Muscle layer of duodenum (tissue), 2 donors: ENCODE results near the gene ZBTB17.
"Not testable (repeated sequence)": the region's sequence is repeated elsewhere in the genome, so short reads cannot be mapped to it uniquely, and the experiment has no call there.

Experiments
- H3K27ac ChIP-seq: one replicate; pipeline ENCODE4 v1.7.0; 2013; ENCODE audit warnings: mild to moderate bottlenecking, low read length
- H3K27me3 ChIP-seq: one replicate; pipeline ENCODE4 v1.7.0; 2013; ENCODE audit warnings: low read depth, mild to moderate bottlenecking, control low read depth, low read length
- H3K36me3 ChIP-seq, 2 donors: one replicate each; pipeline ENCODE4 v1.7.0; 2013; ENCODE audit warnings: low read length in 2 of 2, control low read depth in 1 of 2, mild to moderate bottlenecking in 1 of 2; ENCODE audit not compliant: insufficient read depth in 2 of 2, control insufficient read depth in 1 of 2
- H3K4me1 ChIP-seq, 2 donors: one replicate each; pipeline ENCODE4 v1.7.0; 2013; ENCODE audit warnings: low read length in 2 of 2, mild to moderate bottlenecking in 2 of 2, control low read depth in 1 of 2, moderate library complexity in 1 of 2; ENCODE audit not compliant: insufficient read depth in 2 of 2, control insufficient read depth in 1 of 2
- H3K4me3 ChIP-seq, 2 donors: one replicate each; pipeline ENCODE4 v1.7.0; 2013; ENCODE audit warnings: low read length in 2 of 2, low read depth in 1 of 2, mild to moderate bottlenecking in 1 of 2
- H3K9me3 ChIP-seq, 2 donors: one replicate each; pipeline ENCODE4 v1.7.0; 2013; ENCODE audit warnings: low read length in 2 of 2, control low read depth in 1 of 2, mild to moderate bottlenecking in 1 of 2; ENCODE audit not compliant: control insufficient read depth in 1 of 2
- donor health status: healthy.

Gene ZBTB17

DNA sequence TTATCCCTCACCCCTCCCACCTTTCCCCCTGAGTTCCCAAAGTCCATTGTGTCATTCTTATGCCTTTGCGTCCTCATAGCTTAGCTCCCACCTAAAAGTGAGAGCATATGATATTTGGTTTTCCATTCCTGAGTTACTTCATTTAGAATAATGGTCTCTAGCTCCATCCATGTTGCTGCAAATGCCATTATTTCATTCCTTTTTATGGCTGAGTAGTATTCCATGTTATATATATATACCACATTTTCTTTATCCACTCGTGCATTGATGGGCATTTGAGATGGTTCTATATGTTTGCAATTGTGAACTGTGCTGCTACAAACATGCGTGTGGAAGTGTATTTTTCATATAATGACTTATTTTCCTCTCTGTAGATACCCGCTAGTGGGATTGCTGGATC is 2.0 kb upstream of the ZBTB17 start:
- not testable (repeated sequence) for H3K27me3 ChIP-seq, H3K27ac ChIP-seq, H3K9me3 ChIP-seq, H3K36me3 ChIP-seq, H3K4me3 ChIP-seq
- H3K4me1 ChIP-seq, result peaks cover 5 to 17% of the 10 kb centered on the region in 2 donors

DNA sequence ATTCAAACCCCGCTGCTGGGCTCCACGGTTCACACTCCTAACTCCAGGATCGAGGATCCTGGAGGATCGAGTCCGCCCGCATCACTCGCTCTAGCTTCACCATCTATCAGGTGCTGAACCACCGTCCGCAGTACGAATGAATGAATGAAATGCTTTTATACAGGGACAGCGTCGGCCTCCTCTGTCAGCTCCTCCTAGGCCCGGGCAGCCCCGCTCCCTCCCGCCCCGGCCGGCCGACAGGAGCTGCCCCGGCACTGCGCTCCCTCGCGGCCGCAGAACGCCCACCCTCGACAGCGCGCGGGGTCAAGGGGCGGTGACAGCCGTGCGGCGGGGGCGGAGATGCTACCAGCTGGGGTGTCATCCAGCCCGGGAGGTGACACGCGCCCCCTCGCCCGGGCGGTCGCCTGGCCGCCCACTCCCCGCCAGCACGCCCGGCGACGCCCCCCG is 520 bp downstream of the ZBTB17 start:
- peaks cover 12 to 16% of the 10 kb centered on the region in 2 donors for H3K36me3 ChIP-seq
- no peaks in the 10 kb centered on the region for H3K27me3 ChIP-seq
- no peaks in the 10 kb centered on the region for H3K9me3 ChIP-seq
- H3K4me1 ChIP-seq, result peaks cover 5 to 17% of the 10 kb centered on the region in 2 donors
- peak overlapping the region; percentile 14 for H3K27ac ChIP-seq
- H3K4me3 ChIP-seq, result peak overlapping the region; percentile 78 to 87

DNA sequence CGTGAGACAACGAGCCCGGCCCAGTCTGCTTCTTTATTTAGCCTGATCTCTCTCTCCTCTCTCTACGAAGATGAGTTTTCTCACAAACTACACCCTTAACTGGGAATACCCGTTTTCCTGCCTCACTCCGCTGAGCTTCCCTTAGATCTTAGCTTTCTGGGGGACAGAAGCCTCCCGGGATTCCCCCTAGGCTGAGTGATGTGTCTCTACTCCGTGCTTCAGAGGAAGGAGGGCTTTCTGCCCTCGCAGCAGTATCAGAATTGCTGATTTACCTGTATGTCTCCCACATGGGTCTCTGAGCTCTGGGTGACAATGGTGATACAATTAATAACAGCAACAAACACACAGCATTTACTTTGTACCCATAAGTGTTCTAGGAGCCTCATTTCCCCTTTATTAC is 1.0 kb downstream of the ZBTB17 start:
- Histone ChIP-seq H3K4me3 (peak overlapping the region; percentile 78 to 87), H3K27ac (peak overlapping the region; percentile 14), H3K36me3 (peaks cover 13 to 20% of the 10 kb centered on the region in 2 donors), H3K9me3 (no peaks in the 10 kb centered on the region), H3K4me1 (peaks cover 5 to 17% of the 10 kb centered on the region in 2 donors), H3K27me3 (no peaks in the 10 kb centered on the region)

DNA sequence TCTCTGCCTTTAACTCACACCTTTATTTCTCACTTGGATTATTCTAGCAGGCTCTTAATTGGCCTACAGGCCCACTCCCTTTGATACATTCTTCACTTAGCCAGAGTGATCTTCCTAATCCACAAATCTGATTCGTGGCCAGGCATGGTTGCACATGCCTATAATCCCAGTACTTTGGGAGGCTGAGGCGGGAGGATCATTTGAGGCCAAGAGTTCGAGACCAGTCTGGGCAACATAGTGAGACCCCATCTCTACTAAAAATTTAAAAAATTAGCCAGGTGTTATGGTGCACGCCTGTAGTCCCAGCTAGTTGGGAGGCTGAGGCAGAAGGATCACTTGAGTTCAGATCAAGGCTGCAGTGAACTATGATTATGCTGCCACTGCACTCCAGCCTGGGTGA is 2.1 kb downstream of the ZBTB17 start:
- Histone ChIP-seq H3K36me3 (peaks cover 17 to 28% of the 10 kb centered on the region in 2 donors), H3K4me3 (no peak overlapping the region), H3K4me1 (peaks cover 5 to 17% of the 10 kb centered on the region in 2 donors), H3K27me3 (no peaks in the 10 kb centered on the region), H3K27ac (no peak overlapping the region), H3K9me3 (no peaks in the 10 kb centered on the region)

DNA sequence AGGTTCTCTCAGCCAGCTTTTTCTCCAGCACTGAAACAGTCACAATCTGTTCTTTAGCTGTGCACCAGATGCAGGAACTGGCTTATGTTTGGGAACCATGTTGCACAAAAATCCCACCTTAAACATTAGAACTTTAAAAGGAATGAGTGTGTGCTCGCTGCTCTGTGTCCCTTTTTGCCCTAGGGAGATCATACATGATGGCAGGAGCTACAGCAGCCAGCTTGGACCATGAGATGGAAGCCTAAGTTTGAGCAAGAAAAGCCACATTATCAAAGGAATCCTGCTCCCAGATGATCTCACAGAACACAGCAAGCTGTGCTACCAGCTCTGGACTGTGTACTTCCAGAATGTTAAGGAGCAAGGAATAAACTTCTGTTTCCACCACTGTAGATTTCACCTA is 3.5 kb downstream of the ZBTB17 start:
- H3K4me3 ChIP-seq, result no peak overlapping the region
- peaks cover 20 to 32% of the 10 kb centered on the region in 2 donors for H3K36me3 ChIP-seq
- peaks cover 5 to 17% of the 10 kb centered on the region in 2 donors for H3K4me1 ChIP-seq
- no peaks in the 10 kb centered on the region for H3K9me3 ChIP-seq
- no peak overlapping the region for H3K27ac ChIP-seq
- H3K27me3 ChIP-seq, result no peaks in the 10 kb centered on the region

DNA sequence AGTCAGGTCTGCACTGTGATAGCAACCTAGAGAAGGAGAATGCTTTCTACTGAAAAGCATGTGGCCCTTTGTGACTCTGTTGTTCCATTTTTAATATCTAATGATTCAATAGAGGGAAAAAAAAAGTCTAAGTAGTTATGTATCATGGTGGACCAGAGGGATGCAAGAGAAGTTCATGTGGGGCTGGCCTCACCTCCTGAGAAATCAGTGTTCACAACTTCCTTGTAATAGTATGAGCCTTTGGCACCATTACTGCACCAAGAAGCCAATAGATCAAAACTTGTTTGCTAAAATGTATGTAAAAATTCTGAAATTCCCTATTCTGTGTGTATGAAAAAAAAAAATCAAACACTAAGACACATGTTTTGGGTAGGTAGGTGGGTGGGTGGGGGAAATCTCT is 5.0 kb downstream of the ZBTB17 start:
- no peak overlapping the region for H3K27ac ChIP-seq
- no peak overlapping the region for H3K4me3 ChIP-seq
- no peaks in the 10 kb centered on the region for H3K27me3 ChIP-seq
- no peaks in the 10 kb centered on the region for H3K9me3 ChIP-seq
- H3K4me1 ChIP-seq, result peaks cover 10 to 22% of the 10 kb centered on the region in 2 donors
- H3K36me3 ChIP-seq, result peaks cover 20 to 32% of the 10 kb centered on the region in 2 donors

DNA sequence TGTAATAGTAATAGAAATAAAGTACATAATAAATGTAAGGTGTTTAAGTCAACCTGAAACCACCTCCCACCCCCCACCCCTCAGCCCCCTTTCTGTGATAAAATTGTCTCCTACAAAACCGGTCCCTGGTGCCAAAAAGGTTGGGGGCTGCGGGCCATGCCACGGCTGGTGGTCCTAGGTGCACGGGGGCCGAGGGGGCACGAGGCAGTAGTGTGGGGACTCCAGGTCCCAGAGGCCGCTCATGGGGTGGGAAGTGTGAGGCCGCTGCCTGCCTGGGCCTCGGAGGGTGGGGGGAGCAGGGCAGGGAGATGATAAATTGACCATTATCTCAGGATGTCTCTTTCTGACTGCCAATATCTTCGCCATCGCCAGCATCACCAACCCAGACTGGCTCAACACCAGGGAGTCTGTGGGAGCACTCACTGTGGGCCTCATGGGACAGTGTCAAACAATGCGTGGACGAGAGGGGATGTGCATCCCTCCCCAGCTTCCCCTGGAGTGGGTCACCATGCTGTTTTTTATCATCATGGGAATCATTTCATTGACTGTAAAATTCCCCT is 6.5 kb downstream of the ZBTB17 start:
- H3K27ac ChIP-seq, result no peak overlapping the region
- peaks cover 8 to 21% of the 10 kb centered on the region in 2 donors for H3K4me1 ChIP-seq
- peaks cover 20 to 32% of the 10 kb centered on the region in 2 donors for H3K36me3 ChIP-seq
- no peak overlapping the region for H3K4me3 ChIP-seq
- no peaks in the 10 kb centered on the region for H3K9me3 ChIP-seq
- no peaks in the 10 kb centered on the region for H3K27me3 ChIP-seq

DNA sequence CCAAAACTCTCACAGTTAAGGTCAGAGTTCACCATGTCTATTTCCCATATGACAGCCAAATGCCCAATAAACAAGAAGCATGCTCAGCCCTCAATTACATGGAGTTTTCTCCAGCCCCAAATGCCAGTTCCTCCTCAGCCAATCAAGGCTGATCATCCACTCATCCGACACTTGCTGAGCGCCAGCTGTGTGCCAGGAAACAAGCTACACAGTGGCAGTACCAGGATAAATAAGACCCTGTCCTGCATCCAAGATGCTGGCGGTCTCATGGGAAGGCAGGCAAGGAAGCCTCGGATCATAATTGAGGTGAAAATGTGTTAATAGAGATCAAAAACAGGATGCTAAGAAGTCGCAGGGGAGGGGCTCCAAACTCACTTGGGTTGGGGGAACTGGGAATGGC is 7.7 kb downstream of the ZBTB17 start:
- Histone ChIP-seq H3K4me3 (no peak overlapping the region), H3K27ac (no peak overlapping the region), H3K27me3 (no peaks in the 10 kb centered on the region), H3K4me1 (peaks cover 8 to 21% of the 10 kb centered on the region in 2 donors), H3K36me3 (peaks cover 20 to 32% of the 10 kb centered on the region in 2 donors), H3K9me3 (no peaks in the 10 kb centered on the region)

DNA sequence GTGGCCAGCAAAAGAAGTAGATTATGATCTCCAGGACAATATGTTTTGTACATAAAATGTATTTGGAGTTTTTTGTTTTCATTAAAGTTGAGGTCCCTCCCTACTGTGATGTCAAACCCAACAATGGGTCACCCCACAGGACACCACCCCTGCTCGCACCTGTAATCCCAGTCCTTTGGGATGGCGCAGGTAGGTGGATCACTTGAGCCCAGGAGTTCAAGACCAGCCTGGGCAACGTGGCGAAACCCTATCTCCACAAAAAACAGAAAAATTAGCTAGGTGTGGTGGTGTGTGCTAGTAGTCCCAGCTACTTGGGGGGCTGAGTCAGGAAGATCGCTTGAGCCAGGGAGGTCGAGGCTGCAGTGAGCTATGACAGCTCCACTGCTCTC is 9.0 kb downstream of the ZBTB17 start:
- H3K9me3 ChIP-seq, result no peaks in the 10 kb centered on the region
- H3K36me3 ChIP-seq, result peaks cover 11 to 20% of the 10 kb centered on the region in 2 donors
- H3K27me3 ChIP-seq, result no peaks in the 10 kb centered on the region
- H3K27ac ChIP-seq, result no peak overlapping the region
- H3K4me1 ChIP-seq, result peaks cover 8 to 23% of the 10 kb centered on the region in 2 donors
- H3K4me3 ChIP-seq, result no peak overlapping the region

DNA sequence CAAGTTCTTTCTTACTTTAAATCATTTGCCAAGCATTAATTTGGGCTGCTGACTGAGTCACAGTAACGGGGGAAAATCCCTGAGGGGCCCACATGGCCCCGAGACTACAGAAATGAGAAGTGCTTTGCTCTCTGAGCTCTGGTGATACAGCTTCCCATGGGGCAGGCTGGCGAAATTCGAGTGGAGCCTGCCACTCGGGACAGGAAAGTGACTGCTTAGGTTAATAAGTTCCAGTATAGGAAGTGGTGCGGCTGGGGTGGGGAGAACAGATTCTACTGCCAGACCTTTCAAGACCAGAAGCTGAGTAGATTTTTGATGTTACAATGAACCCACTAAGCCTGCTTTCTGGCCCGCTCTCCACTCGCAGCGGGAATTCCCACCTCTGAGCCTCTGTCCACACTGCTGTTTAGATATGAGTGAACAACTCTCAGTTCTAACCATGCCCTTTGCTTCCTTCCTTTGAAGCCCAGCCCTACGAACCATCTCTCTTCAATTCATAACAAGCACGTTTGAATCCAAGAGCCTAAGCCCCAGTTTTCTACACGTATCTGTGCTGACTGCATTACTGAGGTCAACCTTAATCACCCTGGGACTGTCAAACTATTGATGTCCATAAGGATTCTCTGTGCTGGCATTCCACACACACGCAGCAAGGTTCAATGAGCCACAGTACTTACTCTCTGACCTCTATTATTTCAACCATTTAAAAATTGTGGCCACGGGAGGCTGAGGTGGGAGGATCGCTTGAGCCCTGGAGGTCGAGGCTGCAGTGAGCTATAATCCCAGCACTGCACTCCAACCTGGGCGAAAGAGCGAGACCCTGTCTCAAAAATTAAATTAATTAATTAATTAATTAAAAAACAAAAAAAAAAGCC is 9.6 kb downstream of the ZBTB17 start:
- no peak overlapping the region for H3K4me3 ChIP-seq
- no peaks in the 10 kb centered on the region for H3K9me3 ChIP-seq
- H3K4me1 ChIP-seq, result peaks cover 8 to 23% of the 10 kb centered on the region in 2 donors
- H3K27ac ChIP-seq, result no peak overlapping the region
- no peaks in the 10 kb centered on the region for H3K27me3 ChIP-seq
- H3K36me3 ChIP-seq, result peaks cover 8 to 16% of the 10 kb centered on the region in 2 donors

DNA sequence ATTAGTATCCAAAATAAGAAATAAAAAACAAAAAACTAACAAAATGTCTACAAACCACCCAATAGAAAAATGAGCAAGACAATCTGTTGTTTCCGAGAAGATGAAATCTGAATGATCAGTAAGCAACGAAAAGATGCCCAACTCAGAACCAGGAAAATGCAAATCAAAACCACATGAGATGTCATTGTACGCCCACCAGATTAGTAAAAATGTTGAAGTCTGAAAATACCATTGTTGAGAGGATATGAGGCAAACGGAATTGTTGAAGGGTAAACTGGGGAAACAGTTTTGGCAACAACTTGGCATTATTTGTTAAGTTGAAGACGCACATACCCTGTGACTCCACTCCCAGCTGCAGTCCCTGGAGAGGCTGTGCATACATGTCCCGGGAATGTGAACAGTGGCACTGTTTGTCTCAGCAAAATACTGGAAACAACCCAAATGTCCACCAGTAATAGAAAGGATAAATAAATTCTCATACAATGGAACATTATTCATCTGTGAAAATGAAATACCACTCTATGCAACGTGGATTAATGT is 10.6 kb downstream of the ZBTB17 start:
- peaks cover 8 to 23% of the 10 kb centered on the region in 2 donors for H3K4me1 ChIP-seq
- H3K27ac ChIP-seq, result no peak overlapping the region
- H3K9me3 ChIP-seq, result no peaks in the 10 kb centered on the region
- H3K27me3 ChIP-seq, result no peaks in the 10 kb centered on the region
- peaks cover 8 to 16% of the 10 kb centered on the region in 2 donors for H3K36me3 ChIP-seq
- no peak overlapping the region for H3K4me3 ChIP-seq
